HEK293T (cell line): Measurements from ENCODE around the gene SH3RF1.
"Not testable (repeated sequence)": the region's sequence is repeated elsewhere in the genome, so short reads cannot be mapped to it uniquely, and the experiment has no call there.

ENCODE experiments used
- CTCF ChIA-PET: fragments of 350-600 bp; formaldehyde crosslinking; extraction: SDS; loops from one replicate; lab custom pipeline; 2021; ENCODE audit warnings: antibody characterized with exemption, inconsistent platforms; lab: Yijun Ruan, JAX
- POLR2A ChIA-PET: fragments of 350-600 bp; formaldehyde crosslinking; extraction: SDS; loops from one replicate; lab custom pipeline; 2020; ENCODE audit warnings: antibody characterized with exemption, inconsistent platforms; lab: Yijun Ruan, JAX
- DNase-seq: peaks from one replicate; pipeline ENCODE4 v3.0.0; 2012; ENCODE audit warnings: mixed read lengths; ENCODE audit errors: extremely low spot score
- ARNT ChIP-seq: fragments of 450-650 bp; IDR thresholded peaks from 2 replicates; pipeline ENCODE4 v1.6.1; 2017; ENCODE audit warnings: mild to moderate bottlenecking
- BHLHE40 ChIP-seq: fragments of 450-650 bp; IDR thresholded peaks from 2 replicates; pipeline ENCODE4 v1.6.1; 2016; ENCODE audit warnings: mild to moderate bottlenecking, moderate library complexity, borderline replicate concordance
- CTBP1 ChIP-seq: fragments of 450-650 bp; IDR thresholded peaks from 2 replicates; pipeline ENCODE4 v1.6.1; 2016; ENCODE audit warnings: borderline replicate concordance
- ELF4 ChIP-seq: fragments of 450-650 bp; IDR thresholded peaks from 2 replicates; pipeline ENCODE4 v1.6.1; 2017; ENCODE audit warnings: antibody characterized with exemption
- FOXA1 ChIP-seq: fragments of 450-650 bp; IDR thresholded peaks from 2 replicates; pipeline ENCODE4 v1.6.1; 2016; ENCODE audit warnings: mild to moderate bottlenecking
- FOXK2 ChIP-seq: fragments of 450-650 bp; IDR thresholded peaks from 2 replicates; pipeline ENCODE4 v1.6.1; 2016; ENCODE audit warnings: mild to moderate bottlenecking
- FOXM1 ChIP-seq: fragments of 450-650 bp; IDR thresholded peaks from 2 replicates; pipeline ENCODE4 v1.6.1; 2017; ENCODE audit warnings: mild to moderate bottlenecking, borderline replicate concordance
- HDGF ChIP-seq: fragments of 450-650 bp; IDR thresholded peaks from 2 replicates; pipeline ENCODE4 v1.6.1; 2017; ENCODE audit warnings: antibody characterized with exemption, borderline replicate concordance
- L3MBTL2 ChIP-seq: fragments of 450-650 bp; conservative IDR thresholded peaks from 2 replicates; pipeline ENCODE4 v1.6.1; 2016; ENCODE audit warnings: mild to moderate bottlenecking
- LEF1 ChIP-seq: fragments of 450-650 bp; IDR thresholded peaks from 2 replicates; pipeline ENCODE4 v1.6.1; 2017; ENCODE audit warnings: mild to moderate bottlenecking, borderline replicate concordance
- NFRKB ChIP-seq: fragments of 450-650 bp; IDR thresholded peaks from 2 replicates; pipeline ENCODE4 v1.6.1; 2016; ENCODE audit warnings: mild to moderate bottlenecking, moderate library complexity
- SP1 ChIP-seq: fragments of 450-650 bp; IDR thresholded peaks from 2 replicates; pipeline ENCODE4 v1.6.1; 2017
- SUZ12 ChIP-seq: fragments of 450-650 bp; IDR thresholded peaks from 2 replicates; pipeline ENCODE4 v1.6.1; 2016; ENCODE audit warnings: mild to moderate bottlenecking
- TARDBP ChIP-seq: fragments of 450-650 bp; IDR thresholded peaks from 2 replicates; pipeline ENCODE4 v1.6.1; 2016
- ZNF384 ChIP-seq: fragments of 450-650 bp; IDR thresholded peaks from 2 replicates; pipeline ENCODE4 v1.6.1; 2016
- TF ChIP-seq, protein P1 (sequence below): fragments of 450-650 bp; IDR thresholded peaks from 2 replicates; pipeline ENCODE4 v1.6.1; 2016

The SH3RF1 gene

DNA sequence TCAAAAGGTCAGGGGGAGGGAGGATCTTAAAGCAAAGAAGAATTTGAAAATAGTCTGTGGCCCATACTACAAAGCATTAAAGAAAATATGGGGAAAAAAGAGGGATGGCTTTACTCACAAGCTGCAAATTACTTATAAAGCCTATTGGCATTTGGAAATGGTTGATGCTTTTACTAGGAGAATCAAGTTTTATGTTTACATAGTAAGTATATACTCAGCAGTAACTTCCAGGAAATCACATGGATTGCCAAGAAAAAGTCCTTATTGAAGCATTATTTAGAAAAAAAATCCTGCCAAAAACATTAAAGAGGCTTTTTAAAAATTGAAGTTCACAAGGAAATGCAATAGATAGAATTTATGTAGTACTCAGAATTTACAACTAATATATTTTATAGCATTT is 8.4 kb upstream of the SH3RF1 start:
- POLR2A ChIA-PET = no interaction called here
- no peak for DNase-seq
- TF ChIP-seq, protein P1, sequence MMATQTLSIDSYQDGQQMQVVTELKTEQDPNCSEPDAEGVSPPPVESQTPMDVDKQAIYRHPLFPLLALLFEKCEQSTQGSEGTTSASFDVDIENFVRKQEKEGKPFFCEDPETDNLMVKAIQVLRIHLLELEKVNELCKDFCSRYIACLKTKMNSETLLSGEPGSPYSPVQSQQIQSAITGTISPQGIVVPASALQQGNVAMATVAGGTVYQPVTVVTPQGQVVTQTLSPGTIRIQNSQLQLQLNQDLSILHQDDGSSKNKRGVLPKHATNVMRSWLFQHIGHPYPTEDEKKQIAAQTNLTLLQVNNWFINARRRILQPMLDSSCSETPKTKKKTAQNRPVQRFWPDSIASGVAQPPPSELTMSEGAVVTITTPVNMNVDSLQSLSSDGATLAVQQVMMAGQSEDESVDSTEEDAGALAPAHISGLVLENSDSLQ = no peak
- TF ChIP-seq ELF4 (no peak), CTBP1 (no peak), FOXM1 (no peak), SUZ12 (no peak), FOXA1 (no peak), BHLHE40 (no peak), TARDBP (no peak), NFRKB (no peak), FOXK2 (no peak), LEF1 (no peak), L3MBTL2 (no peak), ARNT (no peak), HDGF (no peak)
- CTCF ChIA-PET = no interaction called here

DNA sequence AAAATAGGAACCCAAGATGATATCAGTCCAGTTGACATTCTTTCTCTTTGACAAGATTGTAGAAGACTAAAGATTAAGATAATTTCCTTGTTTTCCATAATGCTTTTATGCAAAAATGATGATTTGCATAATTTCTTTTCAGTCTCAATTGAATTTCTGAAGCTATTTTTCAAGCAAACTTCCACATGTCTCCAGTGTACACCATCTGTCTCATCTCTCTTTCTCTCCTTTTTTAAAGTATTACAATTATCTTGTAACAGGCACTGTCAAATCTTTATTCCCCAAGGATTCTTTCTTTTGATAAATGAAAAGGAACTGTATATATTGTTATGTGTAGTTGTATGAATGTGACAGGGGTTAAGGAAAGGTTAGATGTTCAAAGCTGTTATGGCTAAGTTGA is 7.9 kb upstream of the SH3RF1 start:
- DNase-seq = no peak
- ChIA-PET POLR2A (no interaction called here), CTCF (interaction anchor here (1.1 kb wide), 1 partner anchor 8 kb away, joined by 3 read pairs; no protein-coding TSS in a partner anchor)
- TF ChIP-seq SUZ12 (no peak), FOXK2 (no peak), ZNF384 (no peak), HDGF (no peak)
- TF ChIP-seq, protein P1 = no peak

- POLR2A ChIA-PET = interaction anchor here (3.1 kb wide), 1 partner anchor 268 kb away, joined by 7 read pairs; the partner anchor contains the start of gene CBR4
- not testable (repeated sequence) for DNase-seq
- CTCF ChIA-PET = interaction anchor here (1.1 kb wide), 1 partner anchor 9 kb away, joined by 3 read pairs; no protein-coding TSS in a partner anchor
Observed at GRCh38 chr4:169277838-169278237, 7.1 kb upstream of the SH3RF1 start.

- POLR2A ChIA-PET = interaction anchor here (3.1 kb wide), 1 partner anchor 265 kb away, joined by 7 read pairs; the partner anchor contains the start of gene CBR4
- CTCF ChIA-PET = no interaction called here
- no peak for DNase-seq
- TF ChIP-seq, protein P1 = no peak
- no peak for TF ChIP-seq L3MBTL2
- TF ChIP-seq NFRKB = no peak
- no peak for TF ChIP-seq SP1
- TF ChIP-seq ELF4 = no peak
- no peak for TF ChIP-seq LEF1
- TF ChIP-seq ZNF384 = no peak
- TF ChIP-seq SUZ12 = no peak
Observed at GRCh38 chr4:169275180-169275579, 4.4 kb upstream of the SH3RF1 start.

DNA sequence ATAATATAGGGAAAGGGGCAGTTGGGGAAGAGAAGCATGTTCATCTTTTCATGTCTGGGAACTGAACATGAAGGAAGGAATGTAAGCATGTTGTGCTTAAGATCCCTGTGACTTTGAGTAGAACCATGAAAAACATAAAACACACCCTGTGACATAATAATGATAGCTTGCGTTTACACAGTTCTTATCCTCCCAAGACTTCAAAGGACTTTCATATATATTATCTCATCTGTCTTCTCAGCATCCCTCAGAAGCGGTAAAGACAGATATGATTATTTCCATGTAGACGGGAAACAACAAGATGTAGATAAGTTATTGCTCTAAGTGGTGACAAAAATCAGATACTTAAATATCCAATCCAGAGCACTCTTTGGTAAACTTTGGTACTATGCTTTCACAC is 3.3 kb upstream of the SH3RF1 start:
- ChIA-PET CTCF (interaction anchor here (1.0 kb wide), 1 partner anchor 88 kb away, joined by 3 read pairs; no protein-coding TSS in a partner anchor), POLR2A (no interaction called here)
- no peak for DNase-seq
- no peak for TF ChIP-seq CTBP1
- no peak for TF ChIP-seq SUZ12
- TF ChIP-seq FOXM1 = no peak
- no peak for TF ChIP-seq FOXA1
- no peak for TF ChIP-seq HDGF
- no peak for TF ChIP-seq SP1
- TF ChIP-seq TARDBP = no peak
- no peak for TF ChIP-seq LEF1
- TF ChIP-seq NFRKB = no peak
- TF ChIP-seq BHLHE40 = no peak
- TF ChIP-seq ELF4 = no peak
- no peak for TF ChIP-seq ARNT
- TF ChIP-seq, protein P1 = no peak
- TF ChIP-seq L3MBTL2 = no peak
- no peak for TF ChIP-seq ZNF384
- no peak for TF ChIP-seq FOXK2

GRCh38 chr4:169272265-169272886 is 1.6 kb upstream of the SH3RF1 start:
- ChIA-PET CTCF (interaction anchor here (1.0 kb wide), 1 partner anchor 10 kb away, joined by 4 read pairs; no protein-coding TSS in a partner anchor), POLR2A (interaction anchor here (0.7 to 2.1 kb wide), 3 partner anchors 25 to 262 kb away, joined by 3 to 12 read pairs (median 3); partner anchors contain the start of gene CBR4)
- no peak for DNase-seq
- TF ChIP-seq TARDBP = no peak
- TF ChIP-seq NFRKB = no peak
- no peak for TF ChIP-seq LEF1
- no peak for TF ChIP-seq CTBP1
- no peak for TF ChIP-seq FOXM1
- TF ChIP-seq FOXA1 = no peak
- no peak for TF ChIP-seq SP1
- no peak for TF ChIP-seq ZNF384
- TF ChIP-seq HDGF = no peak
- TF ChIP-seq BHLHE40 = no peak
- no peak for TF ChIP-seq L3MBTL2
- TF ChIP-seq ARNT = no peak
- TF ChIP-seq, protein P1 = no peak; the same call in 1 of the 2 replicates
- no peak for TF ChIP-seq ELF4
- no peak for TF ChIP-seq FOXK2
- TF ChIP-seq SUZ12 = no peak
